GM12872 (cell line): ENCODE measurements around the gene PNPLA5.

ENCODE experiments used
- CTCF ChIP-seq: IDR thresholded peaks from 3 replicates; pipeline ENCODE4 v1.5.1; 2011; ENCODE audit warnings: low read depth, mild to moderate bottlenecking, low read length, moderate library complexity; ENCODE audit not compliant: insufficient read depth

PNPLA5 gene

GRCh38 chr22:43845981-43846380 is 45.8 kb downstream of the PNPLA5 start:
- no peak for TF ChIP-seq CTCF

GRCh38 chr22:43844560-43845545 is 47.0 kb downstream of the PNPLA5 start:
- TF ChIP-seq CTCF = no peak

DNA sequence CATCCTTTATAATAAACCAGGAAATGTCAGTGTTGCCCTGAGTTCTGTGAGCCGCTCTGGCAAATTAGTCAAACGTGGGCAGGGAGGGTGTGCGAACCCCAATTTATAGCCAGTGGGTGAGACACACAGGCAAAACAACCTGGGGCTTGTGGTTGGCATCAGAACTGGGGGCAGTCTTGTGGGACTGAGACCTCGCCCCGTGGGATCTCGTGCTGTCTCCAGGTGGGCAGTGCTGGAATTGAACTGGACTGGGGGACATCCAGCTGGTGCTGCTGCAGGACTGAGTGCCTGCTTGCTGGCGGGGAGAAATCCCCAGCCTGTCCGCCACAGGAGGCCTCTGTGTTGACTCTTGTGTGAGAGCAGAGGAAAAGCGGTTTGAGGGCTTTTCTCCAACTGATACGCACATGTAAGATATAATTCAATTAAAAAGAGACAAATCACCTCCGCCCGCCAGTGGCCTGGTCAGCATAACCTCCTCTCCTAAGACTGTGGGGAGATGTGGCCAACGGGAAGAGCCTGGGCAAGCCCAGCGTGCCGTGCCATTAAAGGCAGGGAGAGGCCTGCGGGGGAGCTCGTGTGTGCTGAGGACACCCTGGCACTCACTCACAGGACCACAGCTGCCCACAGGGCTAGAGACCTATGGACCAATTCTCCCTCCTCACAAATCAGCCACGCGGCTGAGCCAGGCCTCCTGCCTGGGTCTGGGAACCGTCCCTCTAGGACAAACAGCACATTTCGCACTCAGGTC is 47.9 kb downstream of the PNPLA5 start:
- TF ChIP-seq CTCF = no peak

DNA sequence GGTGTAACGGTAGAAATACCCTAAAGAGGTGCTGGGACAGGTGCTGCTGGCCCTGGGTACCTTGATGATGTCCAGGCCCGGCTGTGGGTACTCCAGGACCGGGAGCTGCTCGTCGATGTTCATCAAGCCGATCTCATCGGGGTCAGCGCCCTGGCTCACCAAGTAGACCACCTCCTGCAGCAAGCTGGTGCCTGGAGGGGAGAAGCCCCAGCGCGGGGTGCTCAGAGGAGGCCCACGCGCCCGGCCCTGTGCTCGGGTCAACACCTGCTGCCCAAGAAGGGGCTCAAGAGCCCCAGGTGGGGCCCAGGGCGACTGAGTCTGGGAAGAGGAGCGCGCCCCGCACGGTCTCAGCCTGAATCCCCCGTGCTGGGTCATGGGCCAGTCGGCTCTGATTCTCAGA is 50.1 kb downstream of the PNPLA5 start:
- TF ChIP-seq CTCF = no peak

- no peak for TF ChIP-seq CTCF
These were observed 51.0 kb downstream of the PNPLA5 start for GRCh38 chr22:43840851-43841250.

DNA sequence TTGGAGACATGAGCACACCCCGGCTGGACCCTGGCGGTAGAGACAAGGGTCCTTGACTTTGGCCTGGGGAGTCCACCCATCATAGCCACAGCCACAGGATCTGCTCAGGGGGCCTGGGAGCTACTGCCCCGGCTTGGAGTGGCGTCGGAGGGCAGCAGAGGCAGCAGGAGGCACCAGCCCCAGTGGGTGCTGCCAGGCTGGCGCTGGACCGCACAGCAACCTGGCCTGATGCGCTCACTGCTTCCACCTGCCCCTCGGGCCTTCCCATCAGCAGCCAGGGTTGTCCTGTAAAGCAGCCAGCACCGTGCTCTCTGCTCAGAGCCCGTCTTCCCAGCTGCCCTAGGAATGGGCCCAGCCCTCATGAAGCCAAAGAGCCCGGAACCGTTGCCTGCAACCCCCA is 51.4 kb downstream of the PNPLA5 start:
- no peak for TF ChIP-seq CTCF

- TF ChIP-seq CTCF = no peak
These were observed 52.0 kb downstream of the PNPLA5 start for GRCh38 chr22:43839781-43840180.
